GM23248 (cell line): ENCODE measurements around the gene DDX23. TPM values are rescaled to one million over a fixed set of nuclear protein-coding genes. Genes with fewer than 3 reads are reported as not detected.

Experiments used
- DNase-seq: peaks from one replicate; pipeline ENCODE4 v3.0.0-alpha.2; 2015
- H2AFZ ChIP-seq: fragments of 200-600 bp; sonication (generic); 2 replicates; pipeline ENCODE4 v1.6.1; 2016; ENCODE audit warnings: antibody characterized with exemption
- H3F3A ChIP-seq: fragments of 200-600 bp; sonication (generic); 2 replicates; pipeline ENCODE4 v1.6.1; 2016; ENCODE audit warnings: mild to moderate bottlenecking, antibody characterized with exemption, mixed run types; ENCODE audit not compliant: insufficient read depth
- H3K27ac ChIP-seq: fragments of 200-600 bp; sonication (generic); 2 replicates; pipeline ENCODE4 v1.5.1; 2016; ENCODE audit warnings: mild to moderate bottlenecking
- H3K27me3 ChIP-seq: fragments of 200-600 bp; sonication (generic); replicated peaks from 2 replicates; pipeline ENCODE4 v1.6.1; 2016; ENCODE audit warnings: mild to moderate bottlenecking; ENCODE audit not compliant: insufficient read depth
- H3K36me3 ChIP-seq: fragments of 200-600 bp; sonication (generic); 2 replicates; pipeline ENCODE4 v1.6.1; 2016; ENCODE audit warnings: low read depth, mild to moderate bottlenecking
- H3K4me1 ChIP-seq: fragments of 200-600 bp; sonication (generic); 2 replicates; pipeline ENCODE4 v1.6.1; 2016; ENCODE audit warnings: mild to moderate bottlenecking; ENCODE audit not compliant: insufficient read depth
- H3K4me2 ChIP-seq: fragments of 200-600 bp; sonication (generic); one replicate; pipeline ENCODE4 v1.6.1; 2016; ENCODE audit warnings: mild to moderate bottlenecking; ENCODE audit not compliant: unreplicated experiment
- H3K4me3 ChIP-seq: fragments of 200-600 bp; sonication (generic); 2 replicates; pipeline ENCODE4 v1.5.1; 2016; ENCODE audit warnings: mild to moderate bottlenecking
- H3K79me2 ChIP-seq: fragments of 200-600 bp; sonication (generic); 2 replicates; pipeline ENCODE4 v1.6.1; 2016; ENCODE audit warnings: mild to moderate bottlenecking; ENCODE audit not compliant: insufficient read depth
- H3K9ac ChIP-seq: fragments of 200-600 bp; sonication (generic); 2 replicates; pipeline ENCODE4 v1.6.1; 2016; ENCODE audit warnings: mild to moderate bottlenecking
- H3K9me2 ChIP-seq: fragments of 200-600 bp; sonication (generic); 2 replicates; pipeline ENCODE4 v1.6.1; 2016; ENCODE audit warnings: mixed run types, mild to moderate bottlenecking, moderate library complexity; ENCODE audit not compliant: insufficient read depth
- H3K9me3 ChIP-seq: fragments of 200-600 bp; sonication (generic); one replicate; pipeline ENCODE4 v1.6.1; 2017; ENCODE audit warnings: low read depth
- H4K20me1 ChIP-seq: fragments of 200-600 bp; sonication (generic); 2 replicates; pipeline ENCODE4 v1.6.0; 2016; ENCODE audit not compliant: insufficient read depth
- EZH2 ChIP-seq: fragments of 200-600 bp; sonication (generic); IDR thresholded peaks from 2 replicates; pipeline ENCODE4 v1.6.1; 2018; ENCODE audit warnings: antibody characterized with exemption, mild to moderate bottlenecking; ENCODE audit not compliant: insufficient read depth, poor library complexity, severe bottlenecking
- EZH2phosphoT487 ChIP-seq: fragments of 200-600 bp; sonication (generic); IDR thresholded peaks from 2 replicates; pipeline ENCODE4 v1.6.1; 2018; ENCODE audit warnings: antibody characterized with exemption, moderate library complexity, mild to moderate bottlenecking, low read depth; ENCODE audit not compliant: insufficient read depth
- WGBS, 2 experiments: methylation state at CpG; one replicate each; pipeline ENCODE4 v1.1.6; 2015 to 2017; ENCODE audit warnings: low lambda C conversion rate in 2 of 2, low coverage in 1 of 2; ENCODE audit errors: missing lambda C conversion rate in 2 of 2; 5-methylcytosine and 5-hydroxymethylcytosine counted together
- in situ Hi-C: fragments of 300-500 bp; cut with MboI; formaldehyde crosslinking; loops from 2 replicates; pipeline ENCODE4 v1.15.0; 2020
- polyA plus RNA-seq: library from polyadenylated mRNA; unstranded; fragments of >200 nt; fragmentation: Nextera tagmentation; extraction: Ambion mirVana; gene quantifications from 2 replicates; pipeline ENCODE4 v1.2.1, GENCODE V29; 2016
- total RNA-seq: library from RNA; depleted of rRNA; stranded (reverse); fragments of >200 nt; shearing (Covaris generic); gene quantifications from 2 replicates; pipeline ENCODE4 v1.2.3, GENCODE V29; 2014

Gene DDX23
- total and polyA plus RNA-seq, 2 experiments from 2014 or later, result 32.1 to 56.5 TPM

DNA sequence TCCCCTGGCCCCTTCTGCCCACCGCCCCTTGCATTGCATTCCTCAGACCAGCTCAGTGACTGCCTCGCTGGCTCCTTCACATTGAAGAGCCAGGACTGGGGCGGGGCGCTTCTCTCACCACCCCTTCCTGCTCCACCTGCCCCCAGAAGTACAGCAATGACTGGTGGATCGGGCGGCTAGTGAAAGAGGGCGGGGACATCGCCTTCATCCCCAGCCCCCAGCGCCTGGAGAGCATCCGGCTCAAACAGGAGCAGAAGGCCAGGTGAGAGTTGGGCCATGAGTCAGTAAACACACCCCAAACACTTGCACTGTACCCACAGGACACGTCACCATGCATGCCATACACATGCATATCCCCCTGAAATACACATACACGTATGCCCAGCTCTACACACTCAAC, 27.9 kb downstream of the DDX23 start:
- Histone ChIP-seq H3K4me3 (no peak overlapping the region), H3F3A (no peaks in the 10 kb centered on the region), H3K4me1 (no peaks in the 10 kb centered on the region), H3K27me3 (no peaks in the 10 kb centered on the region), H3K79me2 (0 out of 2 replicates have a peak, but pooled peaks cover 5% of the 10 kb centered on the region), H3K36me3 (no peaks in the 10 kb centered on the region), H4K20me1 (no peaks in the 10 kb centered on the region), H3K4me2 (no peak overlapping the region), H3K9ac (no peak overlapping the region), H3K9me3 (no peaks in the 10 kb centered on the region), H3K27ac (no peak overlapping the region), H2AFZ (no peak overlapping the region), H3K9me2 (no peaks in the 10 kb centered on the region)
- 75 to 84% methylated on average over 12 of the region's 12 CpGs for WGBS, 2 experiments
- in situ Hi-C loops, result no loop called here
- DNase-seq, result no peak
- TF ChIP-seq EZH2phosphoT487 (no peak), EZH2 (no peak)

DNA sequence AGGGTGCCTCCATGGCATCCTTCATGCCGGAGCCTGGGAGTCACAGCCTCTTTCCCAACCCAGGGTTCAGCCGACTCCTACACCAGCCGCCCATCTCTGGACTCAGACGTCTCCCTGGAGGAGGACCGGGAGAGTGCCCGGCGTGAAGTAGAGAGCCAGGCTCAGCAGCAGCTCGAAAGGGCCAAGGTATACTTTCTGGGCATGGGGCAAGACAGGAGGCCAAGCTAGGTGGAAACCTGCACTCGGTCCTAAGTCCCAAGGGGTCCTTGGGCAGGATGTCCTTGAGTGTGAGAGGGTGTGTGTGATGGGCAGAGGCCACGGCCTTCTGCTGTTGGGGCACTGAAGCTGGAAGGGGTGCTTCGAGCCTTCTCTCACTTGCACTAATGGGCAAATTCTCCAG, 28.7 kb downstream of the DDX23 start:
- TF ChIP-seq EZH2phosphoT487 (no peak), EZH2 (no peak)
- H4K20me1 ChIP-seq, result no peaks in the 10 kb centered on the region
- H3K4me1 ChIP-seq, result no peaks in the 10 kb centered on the region
- H3K4me3 ChIP-seq, result no peak overlapping the region
- no peak overlapping the region for H3K27ac ChIP-seq
- H3K79me2 ChIP-seq, result 0 out of 2 replicates have a peak, but pooled peaks cover 9% of the 10 kb centered on the region
- H3K9me2 ChIP-seq, result no peaks in the 10 kb centered on the region
- DNase-seq, result no peak
- H2AFZ ChIP-seq, result no peak overlapping the region
- H3K36me3 ChIP-seq, result no peaks in the 10 kb centered on the region
- in situ Hi-C loops, result no loop called here
- no peak overlapping the region for H3K9ac ChIP-seq
- no peaks in the 10 kb centered on the region for H3K27me3 ChIP-seq
- no peak overlapping the region for H3K4me2 ChIP-seq
- H3F3A ChIP-seq, result no peaks in the 10 kb centered on the region
- no peaks in the 10 kb centered on the region for H3K9me3 ChIP-seq
- 87 to 91% methylated on average over 11 of the region's 11 CpGs for WGBS, 2 experiments

DNA sequence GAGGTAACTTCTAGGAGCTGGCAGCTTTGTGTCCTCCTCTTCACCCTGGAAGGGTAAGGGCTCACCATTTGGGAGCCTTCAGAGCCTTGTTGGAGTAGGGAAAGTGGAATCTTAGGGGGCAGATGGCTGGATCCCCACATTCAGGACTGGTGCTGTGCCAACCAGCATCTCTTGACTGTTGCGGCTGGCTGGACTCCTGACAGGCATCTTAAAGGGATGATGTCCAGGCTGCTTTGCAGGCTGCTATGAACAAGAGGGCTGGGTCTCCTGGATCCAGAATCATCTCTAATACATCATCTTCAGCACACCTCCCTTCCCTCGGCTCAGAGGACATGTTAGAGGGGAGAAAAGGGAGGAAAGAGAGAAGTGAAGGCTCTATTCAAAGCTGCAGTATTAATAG, 29.3 kb downstream of the DDX23 start:
- Histone ChIP-seq H3K27ac (no peak overlapping the region), H3K79me2 (0 out of 2 replicates have a peak, but pooled peaks cover 9% of the 10 kb centered on the region), H3K9ac (no peak overlapping the region), H3K27me3 (no peaks in the 10 kb centered on the region), H3K4me3 (no peak overlapping the region), H3K4me1 (no peaks in the 10 kb centered on the region), H3K9me2 (no peaks in the 10 kb centered on the region), H3K4me2 (no peak overlapping the region), H3K9me3 (no peaks in the 10 kb centered on the region), H4K20me1 (no peaks in the 10 kb centered on the region), H2AFZ (no peak overlapping the region), H3K36me3 (no peaks in the 10 kb centered on the region), H3F3A (no peaks in the 10 kb centered on the region)
- no peak for DNase-seq
- TF ChIP-seq EZH2 (no peak), EZH2phosphoT487 (no peak)
- 57 to 59% methylated on average over 2 of the region's 2 CpGs for WGBS, 2 experiments
- in situ Hi-C loops, result no loop called here

DNA sequence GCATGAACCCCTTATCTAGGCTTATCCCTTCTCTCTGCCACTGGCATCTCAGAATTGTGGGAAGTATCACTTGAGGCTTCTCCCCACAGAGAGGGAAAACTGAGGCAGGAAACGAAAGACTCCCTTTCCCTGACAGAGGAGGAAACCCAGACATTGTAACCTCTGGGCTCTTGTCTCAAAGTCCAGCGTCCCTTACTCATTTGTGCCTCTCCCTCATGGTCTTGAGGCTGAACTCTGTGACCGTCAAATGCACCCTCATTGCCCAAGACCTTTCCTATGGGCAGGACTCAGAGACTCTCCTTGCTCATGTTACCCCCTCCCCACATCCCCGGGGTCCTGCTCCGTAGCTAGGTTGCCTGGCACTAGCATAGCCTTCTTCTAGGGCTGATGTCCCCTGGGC, 29.8 kb downstream of the DDX23 start:
- Histone ChIP-seq H3K27me3 (no peaks in the 10 kb centered on the region), H2AFZ (no peak overlapping the region), H3K79me2 (0 out of 2 replicates have a peak, but pooled peaks cover 11% of the 10 kb centered on the region), H3K9me2 (no peaks in the 10 kb centered on the region), H3K4me2 (no peak overlapping the region), H3K4me1 (no peaks in the 10 kb centered on the region), H3K9ac (no peak overlapping the region), H3K36me3 (no peaks in the 10 kb centered on the region), H4K20me1 (no peaks in the 10 kb centered on the region), H3K4me3 (no peak overlapping the region), H3K27ac (no peak overlapping the region), H3F3A (no peaks in the 10 kb centered on the region), H3K9me3 (no peaks in the 10 kb centered on the region)
- in situ Hi-C loops, result no loop called here
- TF ChIP-seq EZH2phosphoT487 (no peak), EZH2 (no peak)
- WGBS, 2 experiments, result 92 to 94% methylated on average over 5 of the region's 5 CpGs
- DNase-seq, result no peak
